HAP-1 (cell line): ENCODE results near the gene CERS5.
A peak's percentile ranks its signal among the peaks of the same experiment; 100 is the strongest.
"Not testable (repeated sequence)": the region's sequence is repeated elsewhere in the genome, so short reads cannot be mapped to it uniquely, and the experiment has no call there.

Source experiments
- DNase-seq, 2 experiments: peaks; one replicate each; pipeline ENCODE4 v3.0.0-alpha.2; 2016 to 2020; ENCODE audit warnings: low spot score in 2 of 2
- H3K27me3 ChIP-seq: fragments of 250-450 bp; sonication (Bioruptor Pico); 2 replicates; pipeline ENCODE4 v1.5.1; 2020; ENCODE audit warnings: low read depth, mild to moderate bottlenecking, moderate library complexity
- H3K36me3 ChIP-seq: fragments of 250-450 bp; sonication (Bioruptor Pico); replicated peaks from 2 replicates; pipeline ENCODE4 v1.5.1; 2020; ENCODE audit warnings: mild to moderate bottlenecking
- H3K4me1 ChIP-seq: fragments of 250-450 bp; sonication (Bioruptor Pico); 2 replicates; pipeline ENCODE4 v1.5.1; 2020; ENCODE audit warnings: mild to moderate bottlenecking
- H3K4me3 ChIP-seq: fragments of 250-450 bp; sonication (Bioruptor Pico); 2 replicates; pipeline ENCODE4 v1.5.1; 2020; ENCODE audit warnings: mild to moderate bottlenecking, moderate library complexity
- H3K9me3 ChIP-seq: fragments of 250-450 bp; sonication (Bioruptor Pico); 2 replicates; pipeline ENCODE4 v1.5.1; 2020; ENCODE audit warnings: mild to moderate bottlenecking, moderate library complexity
- in situ Hi-C: fragments of 300-500 bp; cut with MboI; formaldehyde crosslinking; loops from 3 replicates; pipeline ENCODE4 v1.14.3; 2020; ENCODE audit warnings: low sequenced_read_pairs, inconsistent platforms, mixed read lengths

Gene CERS5

DNA sequence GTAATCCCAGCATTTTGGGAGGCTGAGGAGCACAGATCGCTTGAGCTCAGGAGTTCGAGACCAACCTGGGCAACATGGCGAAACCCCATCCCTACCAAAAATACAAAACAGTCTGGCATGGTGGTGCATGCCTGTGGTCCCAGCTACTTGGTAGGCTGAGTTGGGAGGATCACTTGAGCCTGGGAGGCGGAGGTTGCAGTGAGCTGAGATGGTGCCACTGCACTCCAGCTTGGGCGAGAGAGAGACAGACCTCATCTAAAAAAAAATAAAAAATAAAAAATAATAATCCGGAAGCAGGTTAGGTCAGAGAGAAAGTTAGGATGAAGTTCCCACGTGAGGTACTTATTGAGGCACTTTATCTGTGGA lies 82.8 kb downstream of the CERS5 start:
- H3K9me3 ChIP-seq, H3K27me3 ChIP-seq, in situ Hi-C loops, H3K4me1 ChIP-seq, DNase-seq: not testable (repeated sequence)
- Histone ChIP-seq H3K36me3 (peaks cover 28% of the 10 kb centered on the region), H3K4me3 (peak overlapping the region; percentile 74)

- Histone ChIP-seq H3K4me3 (no peak overlapping the region), H3K4me1 (peaks cover 7% of the 10 kb centered on the region; the same call in 1 of the 2 replicates), H3K36me3 (peaks cover 17% of the 10 kb centered on the region), H3K9me3 (no peaks in the 10 kb centered on the region), H3K27me3 (no peaks in the 10 kb centered on the region)
- in situ Hi-C loops: no loop called here
- no peak for DNase-seq
Measured at GRCh38 chr12:50083301-50083700, 83.9 kb downstream of the CERS5 start.

- no peaks in the 10 kb centered on the region for H3K27me3 ChIP-seq
- in situ Hi-C loops: no loop called here
- H3K4me1 ChIP-seq: peaks cover 7% of the 10 kb centered on the region; the same call in 1 of the 2 replicates
- peaks cover 12% of the 10 kb centered on the region for H3K36me3 ChIP-seq
- no peak overlapping the region for H3K4me3 ChIP-seq
- DNase-seq: no peak
- no peaks in the 10 kb centered on the region for H3K9me3 ChIP-seq
Measured at GRCh38 chr12:50082644-50083043, 84.5 kb downstream of the CERS5 start.

DNA sequence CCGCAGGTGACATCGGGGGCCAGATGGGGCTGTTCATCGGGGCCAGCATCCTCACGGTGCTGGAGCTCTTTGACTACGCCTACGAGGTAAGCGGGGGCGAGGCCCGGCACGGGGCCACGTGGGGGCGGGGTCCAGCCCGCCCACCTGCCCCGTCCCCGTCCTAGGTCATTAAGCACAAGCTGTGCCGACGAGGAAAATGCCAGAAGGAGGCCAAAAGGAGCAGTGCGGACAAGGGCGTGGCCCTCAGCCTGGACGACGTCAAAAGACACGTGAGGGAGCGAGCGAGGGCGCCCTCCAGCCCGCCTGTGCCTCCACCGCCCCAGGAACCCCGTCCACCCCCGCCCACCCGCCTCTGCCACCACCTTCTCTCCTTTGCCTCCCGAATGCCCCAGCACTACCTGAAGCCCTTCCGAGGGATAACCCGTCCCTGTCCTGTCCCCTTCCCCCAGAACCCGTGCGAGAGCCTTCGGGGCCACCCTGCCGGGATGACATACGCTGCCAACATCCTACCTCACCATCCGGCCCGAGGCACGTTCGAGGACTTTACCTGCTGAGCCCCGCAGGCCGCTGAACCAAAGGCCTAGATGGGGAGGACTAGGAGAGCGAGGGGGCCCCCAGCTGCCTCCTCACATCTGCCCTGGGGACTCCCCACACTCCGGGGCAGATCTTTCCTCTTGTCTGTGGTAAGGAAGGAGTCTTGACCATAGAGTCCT lies 85.9 kb downstream of the CERS5 start:
- Histone ChIP-seq H3K4me1 (peaks cover 7% of the 10 kb centered on the region; the same call in 1 of the 2 replicates), H3K4me3 (no peak overlapping the region), H3K9me3 (no peaks in the 10 kb centered on the region), H3K27me3 (no peaks in the 10 kb centered on the region), H3K36me3 (no peaks in the 10 kb centered on the region)
- DNase-seq: no peak
- in situ Hi-C loops: no loop called here

GRCh38 chr12:50079771-50080170 lies 87.4 kb downstream of the CERS5 start:
- Histone ChIP-seq H3K4me1 (peaks cover 4% of the 10 kb centered on the region; the same call in 1 of the 2 replicates), H3K36me3 (0 out of 2 replicates have a peak, but pooled peaks cover 3% of the 10 kb centered on the region), H3K4me3 (no peak overlapping the region), H3K27me3 (no peaks in the 10 kb centered on the region), H3K9me3 (no peaks in the 10 kb centered on the region)
- DNase-seq: no peak
- in situ Hi-C loops: loop anchor here (10.0 kb wide), 1 partner anchor 95 kb away; no protein-coding TSS in a partner anchor
